ENCODE data around the gene TUBB3. TPM values are rescaled to one million over a fixed set of nuclear protein-coding genes. Genes with fewer than 3 reads are reported as not detected.

TUBB3 gene
- total and polyA plus RNA-seq, 2 of the 8 experiments (the other 6 are each of a cell fraction or from before 2014, with no cell fraction given): 275 to 393 TPM

DNA sequence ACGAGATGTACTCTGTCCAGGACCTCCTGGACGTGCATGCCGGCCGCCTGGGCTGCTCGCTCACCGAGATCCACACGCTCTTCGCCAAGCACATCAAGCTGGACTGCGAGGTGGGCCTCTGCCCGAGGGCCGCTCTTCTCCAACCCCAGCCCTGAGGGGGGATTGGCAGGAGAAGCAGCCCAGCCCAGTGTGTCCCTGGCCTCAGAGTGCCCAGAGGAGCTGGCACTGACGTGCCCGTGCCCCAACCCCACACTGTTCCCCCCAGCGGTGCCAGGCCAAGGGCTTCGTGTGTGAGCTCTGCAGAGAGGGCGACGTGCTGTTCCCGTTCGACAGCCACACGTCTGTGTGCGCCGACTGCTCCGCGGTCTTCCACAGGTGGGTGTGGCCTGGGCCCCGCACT is 41.1 kb downstream of the TUBB3 start (continued):
- TF ChIP-seq, protein P1, sequence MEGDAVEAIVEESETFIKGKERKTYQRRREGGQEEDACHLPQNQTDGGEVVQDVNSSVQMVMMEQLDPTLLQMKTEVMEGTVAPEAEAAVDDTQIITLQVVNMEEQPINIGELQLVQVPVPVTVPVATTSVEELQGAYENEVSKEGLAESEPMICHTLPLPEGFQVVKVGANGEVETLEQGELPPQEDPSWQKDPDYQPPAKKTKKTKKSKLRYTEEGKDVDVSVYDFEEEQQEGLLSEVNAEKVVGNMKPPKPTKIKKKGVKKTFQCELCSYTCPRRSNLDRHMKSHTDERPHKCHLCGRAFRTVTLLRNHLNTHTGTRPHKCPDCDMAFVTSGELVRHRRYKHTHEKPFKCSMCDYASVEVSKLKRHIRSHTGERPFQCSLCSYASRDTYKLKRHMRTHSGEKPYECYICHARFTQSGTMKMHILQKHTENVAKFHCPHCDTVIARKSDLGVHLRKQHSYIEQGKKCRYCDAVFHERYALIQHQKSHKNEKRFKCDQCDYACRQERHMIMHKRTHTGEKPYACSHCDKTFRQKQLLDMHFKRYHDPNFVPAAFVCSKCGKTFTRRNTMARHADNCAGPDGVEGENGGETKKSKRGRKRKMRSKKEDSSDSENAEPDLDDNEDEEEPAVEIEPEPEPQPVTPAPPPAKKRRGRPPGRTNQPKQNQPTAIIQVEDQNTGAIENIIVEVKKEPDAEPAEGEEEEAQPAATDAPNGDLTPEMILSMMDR (IDR thresholded peaks at IDR 0.05; ENCODE audit: control extremely low read depth in 1 of 3, insufficient read depth in 1 of 3, low read depth in 1 of 3, low read length in 3 of 3): no peak
- TF ChIP-seq HDAC6 (IDR thresholded peaks at IDR 0.05; ENCODE audit: low read depth, low read length) (no peak), NRF1 (IDR thresholded peaks at IDR 0.05; ENCODE audit: low read depth, low read length) (no peak), RNF2 (IDR thresholded peaks at IDR 0.05; ENCODE audit: borderline replicate concordance, low read depth, low read length, missing control alignments, poor library complexity, severe bottlenecking) (no peak), GABPA (IDR thresholded peaks at IDR 0.05; ENCODE audit: borderline replicate concordance, insufficient read depth, low read length) (no peak), TBP (IDR thresholded peaks at IDR 0.05; ENCODE audit: low read depth, low read length) (no peak)
